Skeletal muscle tissue (tissue), 4 donors: ENCODE data around the gene LNX2. TPM values are rescaled to one million over a fixed set of nuclear protein-coding genes. Genes with fewer than 3 reads are reported as not detected.

Experiments used
- H3K27ac ChIP-seq: one replicate; pipeline ENCODE4 v1.7.0; 2013; ENCODE audit warnings: mild to moderate bottlenecking, low read depth, low read length, inconsistent platforms
- H3K27me3 ChIP-seq, 3 donors: one replicate each; pipeline ENCODE4 v1.7.0; 2013; ENCODE audit warnings: low read length in 3 of 3; ENCODE audit not compliant: control insufficient read depth in 3 of 3, insufficient read depth in 3 of 3
- H3K36me3 ChIP-seq, 3 donors: one replicate each; pipeline ENCODE4 v1.7.0; 2013; ENCODE audit warnings: low read length in 3 of 3; ENCODE audit not compliant: control insufficient read depth in 3 of 3, insufficient read depth in 3 of 3
- H3K4me1 ChIP-seq, 3 donors: one replicate each; pipeline ENCODE4 v1.7.0; 2013; ENCODE audit warnings: low read length in 3 of 3, mild to moderate bottlenecking in 3 of 3; ENCODE audit not compliant: control insufficient read depth in 3 of 3, insufficient read depth in 3 of 3
- H3K4me3 ChIP-seq, 3 donors: one replicate each; pipeline ENCODE4 v1.7.0; 2013; ENCODE audit warnings: low read length in 3 of 3
- H3K9ac ChIP-seq, 3 donors: one replicate each; pipeline ENCODE4 v1.7.0; 2013; ENCODE audit warnings: low read length in 3 of 3, mild to moderate bottlenecking in 3 of 3, moderate library complexity in 2 of 3, low read depth in 1 of 3
- H3K9me3 ChIP-seq, 3 donors: one replicate each; pipeline ENCODE4 v1.7.0; 2013; ENCODE audit warnings: low read length in 3 of 3; ENCODE audit not compliant: control insufficient read depth in 3 of 3
- total RNA-seq: library from RNA; depleted of rRNA; stranded (reverse); fragments of >200 nt; gene quantifications from one replicate; pipeline ENCODE4 v1.2.3, GENCODE V29; 2014
- donor health status: Osteomylitis.

Gene LNX2
- 4.2 TPM for total RNA-seq

DNA sequence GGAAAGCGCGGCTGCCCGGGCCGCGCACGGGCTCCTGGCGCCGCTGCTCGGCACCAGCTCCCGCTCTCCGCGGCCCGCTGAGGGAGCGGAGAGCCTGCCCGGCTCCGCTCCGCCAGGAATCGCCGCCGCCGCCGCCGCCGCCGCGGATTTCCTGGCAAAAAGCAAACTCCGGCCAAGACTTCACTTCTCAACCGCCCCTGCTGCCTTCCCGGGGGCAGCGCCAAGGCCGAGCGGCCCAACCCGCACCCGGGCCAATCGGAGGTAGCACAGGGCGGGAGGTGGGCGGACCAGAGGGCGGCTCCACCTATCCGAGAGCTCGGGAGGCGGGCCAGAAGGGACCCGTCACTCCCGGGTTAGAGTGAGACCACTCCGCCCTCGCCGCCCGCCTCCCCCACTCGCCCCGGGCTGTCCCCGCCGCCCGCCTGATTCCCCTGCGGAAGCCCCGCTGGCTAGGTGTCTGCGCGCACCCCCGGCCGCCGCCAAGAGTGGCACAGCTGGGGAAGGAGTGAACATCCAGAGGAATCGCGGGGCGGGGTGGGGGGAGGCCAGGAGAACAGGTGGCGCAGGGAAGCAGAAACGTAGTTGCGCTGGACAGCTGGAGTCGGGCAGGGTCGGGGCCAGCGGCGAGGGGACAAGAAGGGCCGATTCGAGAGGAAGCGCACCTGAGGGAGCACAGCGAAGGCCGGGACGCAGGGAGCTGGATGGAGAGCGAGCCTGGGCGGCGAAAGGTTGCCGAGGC, at the start of gene LNX2:
LNX2 (minus strand) TSS at position 153 of the 739 bp plus-strand sequence. CDS start 38,826 bp downstream, outside the sequence.
- Histone ChIP-seq H3K4me3 (peak within 1 kb of the TSS; percentile 87 to 94 (median 91)), H3K4me1 (peaks cover 18 to 44% (median 24%) of the 10 kb centered on the region in 3 donors)

DNA sequence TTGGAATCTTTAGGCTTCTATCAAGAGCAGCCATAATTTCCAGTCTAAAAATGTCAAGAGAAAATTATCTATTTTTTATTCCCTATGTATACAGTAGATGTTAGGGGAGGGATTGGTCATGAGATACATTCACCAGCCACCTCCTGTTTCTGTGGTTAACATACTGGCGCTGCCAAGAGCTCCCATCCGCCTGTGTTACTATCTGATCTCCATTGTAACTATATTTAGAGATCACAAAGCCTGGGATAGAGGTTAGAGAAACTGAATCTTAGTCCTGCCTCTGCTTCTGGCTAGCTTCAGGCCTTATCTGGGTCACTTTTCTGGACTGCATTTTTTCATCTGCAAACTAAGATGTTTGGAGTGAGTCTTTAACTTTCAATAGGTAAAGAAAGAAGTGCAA, 47.6 kb upstream of the LNX2 start:
- H3K9ac ChIP-seq, result no peak overlapping the region
- H3K9me3 ChIP-seq, result no peaks in the 10 kb centered on the region
- peaks cover 0 to 8% (median 0%) of the 10 kb centered on the region in 3 donors for H3K36me3 ChIP-seq
- no peak overlapping the region for H3K4me3 ChIP-seq
- H3K27ac ChIP-seq, result peak overlapping the region; percentile 37
- H3K27me3 ChIP-seq, result no peaks in the 10 kb centered on the region
- H3K4me1 ChIP-seq, result peaks cover 4 to 19% (median 16%) of the 10 kb centered on the region in 3 donors

More for the DNA sequence above, at the start of gene LNX2:
- Histone ChIP-seq H3K36me3 (peaks cover 0 to 6% (median 0%) of the 10 kb centered on the region in 3 donors), H3K9ac (peak within 1 kb of the TSS; percentile 85 to 96 (median 93)), H3K27me3 (no peaks in the 10 kb centered on the region), H3K27ac (peak within 1 kb of the TSS; percentile 97), H3K9me3 (no peaks in the 10 kb centered on the region)

DNA sequence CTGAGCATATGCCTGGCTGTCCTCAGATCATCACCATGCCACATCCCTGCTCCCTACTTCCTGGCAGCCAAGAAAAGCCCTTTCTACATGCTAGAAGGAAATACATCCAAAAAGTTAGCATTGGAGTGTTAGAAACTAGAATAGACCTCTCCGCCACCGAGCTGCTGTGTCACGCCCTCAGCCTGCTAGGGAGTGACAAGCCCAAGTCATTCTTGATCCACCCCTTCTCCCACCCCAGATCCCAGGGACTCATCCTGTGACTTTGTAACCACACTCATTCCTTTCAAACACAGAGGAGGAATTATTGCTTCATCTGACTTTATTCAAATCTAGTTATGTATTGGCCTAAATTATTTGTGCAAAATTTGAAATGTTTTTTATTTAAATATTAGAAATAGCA, 46.6 kb upstream of the LNX2 start:
- peaks cover 4 to 19% (median 16%) of the 10 kb centered on the region in 3 donors for H3K4me1 ChIP-seq
- no peaks in the 10 kb centered on the region for H3K9me3 ChIP-seq
- no peak overlapping the region for H3K4me3 ChIP-seq
- H3K27ac ChIP-seq, result no peak overlapping the region
- no peak overlapping the region for H3K9ac ChIP-seq
- peaks cover 0 to 8% (median 0%) of the 10 kb centered on the region in 3 donors for H3K36me3 ChIP-seq
- no peaks in the 10 kb centered on the region for H3K27me3 ChIP-seq

DNA sequence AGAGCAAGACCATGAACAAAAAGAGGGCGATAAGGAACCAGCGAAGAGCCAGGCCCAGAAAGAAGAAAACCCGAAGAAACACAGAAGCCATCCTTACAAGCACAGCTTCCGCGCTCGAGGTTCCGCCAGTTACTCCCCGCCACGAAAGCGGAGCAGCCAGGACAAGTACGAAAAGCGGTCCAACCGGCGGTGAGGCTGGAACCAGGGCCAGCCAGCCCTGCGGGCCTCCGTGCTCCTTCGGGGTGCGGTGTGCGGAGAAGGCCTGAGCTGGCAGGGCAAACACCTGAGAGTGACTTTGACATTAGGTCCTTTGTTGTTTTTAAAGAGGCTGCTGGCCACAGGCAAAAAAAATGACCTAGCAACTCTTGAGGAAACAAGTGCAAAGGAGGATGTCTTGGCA, 45.4 kb upstream of the LNX2 start:
- H3K9ac ChIP-seq, result no peak overlapping the region
- H3K4me3 ChIP-seq, result no peak overlapping the region
- H3K27me3 ChIP-seq, result no peaks in the 10 kb centered on the region
- no peaks in the 10 kb centered on the region for H3K9me3 ChIP-seq
- no peak overlapping the region for H3K27ac ChIP-seq
- peaks cover 0 to 8% (median 0%) of the 10 kb centered on the region in 3 donors for H3K36me3 ChIP-seq
- H3K4me1 ChIP-seq, result peaks cover 4 to 19% (median 16%) of the 10 kb centered on the region in 3 donors

DNA sequence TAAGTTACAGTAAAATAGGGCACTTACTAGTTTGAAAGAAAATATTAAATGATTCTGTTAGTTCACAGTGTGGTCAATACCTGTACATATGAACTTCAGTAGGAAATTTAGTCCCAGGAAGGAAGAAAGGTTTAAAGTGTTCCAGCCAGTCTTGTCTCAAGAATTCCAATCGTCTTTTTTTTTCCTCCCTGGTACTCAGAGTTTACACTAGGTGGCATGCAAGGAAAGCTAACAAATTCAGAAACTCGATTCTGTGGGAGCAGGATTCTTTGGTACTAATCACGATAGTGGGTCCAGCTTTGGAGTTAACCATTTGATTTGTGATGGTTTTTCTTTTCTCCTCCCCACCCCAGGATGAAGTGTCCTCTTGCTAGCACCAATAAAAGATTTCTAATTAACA, 45.0 kb upstream of the LNX2 start:
- no peaks in the 10 kb centered on the region for H3K27me3 ChIP-seq
- no peaks in the 10 kb centered on the region for H3K9me3 ChIP-seq
- no peak overlapping the region for H3K9ac ChIP-seq
- peaks cover 0 to 12% (median 0%) of the 10 kb centered on the region in 3 donors for H3K36me3 ChIP-seq
- no peak overlapping the region for H3K4me3 ChIP-seq
- peaks cover 4 to 19% (median 16%) of the 10 kb centered on the region in 3 donors for H3K4me1 ChIP-seq
- no peak overlapping the region for H3K27ac ChIP-seq

DNA sequence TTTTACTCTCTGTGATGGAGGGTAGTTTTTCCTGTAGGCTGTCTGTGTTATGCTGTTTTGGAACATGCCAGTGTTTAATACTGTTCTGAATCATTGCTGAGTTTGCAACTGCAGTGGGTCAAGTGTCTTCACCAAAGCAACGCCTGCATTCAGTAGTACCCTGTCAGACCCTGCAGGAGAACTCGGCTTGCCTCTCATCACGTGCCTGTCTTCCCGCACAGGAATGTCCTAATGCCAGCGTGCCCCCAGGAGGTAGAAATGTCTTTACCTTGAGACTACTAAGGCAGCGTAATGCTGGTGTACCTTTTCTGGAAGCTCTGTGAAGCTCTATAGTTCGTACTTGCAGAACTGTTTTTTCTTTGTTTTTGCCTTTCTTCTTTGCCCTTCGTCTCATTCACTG, 43.6 kb upstream of the LNX2 start:
- H3K9me3 ChIP-seq, result no peaks in the 10 kb centered on the region
- H3K4me3 ChIP-seq, result no peak overlapping the region
- peaks cover 4 to 19% (median 16%) of the 10 kb centered on the region in 3 donors for H3K4me1 ChIP-seq
- H3K9ac ChIP-seq, result no peak overlapping the region
- H3K36me3 ChIP-seq, result peaks cover 0 to 12% (median 0%) of the 10 kb centered on the region in 3 donors
- no peak overlapping the region for H3K27ac ChIP-seq
- H3K27me3 ChIP-seq, result no peaks in the 10 kb centered on the region

DNA sequence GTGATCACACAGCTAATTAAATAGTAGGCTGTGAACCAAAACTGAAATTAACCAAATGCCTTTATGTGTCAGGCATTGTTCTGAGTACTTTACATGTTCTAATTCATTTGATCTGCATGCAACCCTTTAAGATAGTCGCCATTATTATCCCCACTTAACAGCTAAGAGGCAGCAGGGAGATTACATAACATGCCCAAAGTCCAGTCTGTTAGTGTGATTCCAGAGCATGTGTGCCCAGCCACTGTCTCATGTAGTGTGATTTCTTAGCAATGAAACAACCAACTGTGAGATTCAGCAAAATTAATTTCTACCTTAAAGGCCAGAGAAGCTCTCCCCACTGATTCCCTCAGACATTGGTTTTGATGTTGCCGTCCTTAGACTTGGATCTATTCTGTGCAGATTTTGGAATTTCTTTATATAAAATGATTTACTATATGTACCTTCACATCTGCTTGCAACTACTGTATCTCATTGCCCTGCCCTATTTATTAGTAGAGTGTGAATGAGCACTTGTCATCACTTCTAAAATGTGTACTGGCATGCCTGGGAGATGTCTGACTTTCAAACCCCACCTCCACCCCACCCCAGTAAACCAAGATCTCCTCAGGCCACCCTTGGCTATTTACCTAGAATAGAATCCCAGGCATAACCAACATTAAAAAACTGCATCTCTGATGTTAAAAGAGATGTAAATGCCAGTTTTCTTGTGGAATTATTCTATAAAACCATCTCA, 42.6 kb upstream of the LNX2 start:
- Histone ChIP-seq H3K9me3 (no peaks in the 10 kb centered on the region), H3K36me3 (peaks cover 0 to 12% (median 0%) of the 10 kb centered on the region in 3 donors), H3K9ac (no peak overlapping the region), H3K27ac (no peak overlapping the region), H3K4me1 (peaks cover 4 to 12% (median 12%) of the 10 kb centered on the region in 3 donors), H3K4me3 (no peak overlapping the region), H3K27me3 (no peaks in the 10 kb centered on the region)

DNA sequence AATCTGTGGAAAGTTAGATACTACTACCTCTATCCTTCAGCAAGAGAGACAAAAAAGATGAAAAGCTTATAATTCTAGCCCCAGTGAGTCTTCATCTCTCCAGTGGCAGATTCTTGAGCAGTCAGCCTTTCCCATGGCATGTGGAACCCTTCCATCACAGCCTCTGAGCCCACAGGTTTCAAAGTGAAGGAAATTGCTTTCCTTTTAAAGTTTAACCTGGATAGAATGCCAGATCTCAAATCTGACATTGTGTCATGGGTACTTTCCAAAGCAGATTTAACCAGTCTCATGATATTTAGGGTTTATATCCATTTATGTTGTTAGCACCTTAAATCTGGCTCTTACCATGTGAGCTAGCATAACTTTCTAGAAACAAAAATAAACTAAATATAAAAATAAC, 40.7 kb upstream of the LNX2 start:
- H3K4me3 ChIP-seq, result no peak overlapping the region
- no peaks in the 10 kb centered on the region for H3K9me3 ChIP-seq
- H3K27ac ChIP-seq, result no peak overlapping the region
- no peak overlapping the region for H3K9ac ChIP-seq
- peaks cover 0 to 9% (median 0%) of the 10 kb centered on the region in 3 donors for H3K36me3 ChIP-seq
- H3K4me1 ChIP-seq, result peaks cover 0 to 5% (median 4%) of the 10 kb centered on the region in 3 donors
- H3K27me3 ChIP-seq, result no peaks in the 10 kb centered on the region

DNA sequence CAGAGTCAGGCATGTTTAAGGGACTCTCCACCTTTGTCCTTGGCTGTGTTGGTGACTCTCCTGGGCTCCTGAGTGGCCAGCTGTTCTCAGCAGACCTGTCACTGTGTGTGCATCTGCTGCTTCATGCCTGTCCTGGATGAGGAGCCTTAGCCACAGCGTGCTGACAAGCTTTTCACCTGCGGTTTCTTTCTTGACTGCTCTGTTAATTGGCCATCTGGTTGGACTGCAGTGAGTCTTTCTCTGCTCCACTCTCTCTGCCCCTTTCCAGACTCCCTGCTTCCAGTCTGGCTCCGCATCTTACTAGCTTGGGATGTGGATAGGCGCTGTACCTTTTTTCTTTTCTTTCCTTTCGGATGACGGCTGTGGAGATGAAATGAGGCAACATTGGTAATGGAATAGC, 40.2 kb upstream of the LNX2 start:
- no peak overlapping the region for H3K9ac ChIP-seq
- peaks cover 0 to 5% (median 4%) of the 10 kb centered on the region in 3 donors for H3K4me1 ChIP-seq
- no peaks in the 10 kb centered on the region for H3K27me3 ChIP-seq
- no peaks in the 10 kb centered on the region for H3K9me3 ChIP-seq
- no peak overlapping the region for H3K27ac ChIP-seq
- peaks cover 0 to 4% (median 0%) of the 10 kb centered on the region in 3 donors for H3K36me3 ChIP-seq
- H3K4me3 ChIP-seq, result no peak overlapping the region
